ENCODE data around the gene CAPN14.
A peak's percentile ranks its signal among the peaks of the same experiment; 100 is the strongest.

Gene CAPN14

DNA sequence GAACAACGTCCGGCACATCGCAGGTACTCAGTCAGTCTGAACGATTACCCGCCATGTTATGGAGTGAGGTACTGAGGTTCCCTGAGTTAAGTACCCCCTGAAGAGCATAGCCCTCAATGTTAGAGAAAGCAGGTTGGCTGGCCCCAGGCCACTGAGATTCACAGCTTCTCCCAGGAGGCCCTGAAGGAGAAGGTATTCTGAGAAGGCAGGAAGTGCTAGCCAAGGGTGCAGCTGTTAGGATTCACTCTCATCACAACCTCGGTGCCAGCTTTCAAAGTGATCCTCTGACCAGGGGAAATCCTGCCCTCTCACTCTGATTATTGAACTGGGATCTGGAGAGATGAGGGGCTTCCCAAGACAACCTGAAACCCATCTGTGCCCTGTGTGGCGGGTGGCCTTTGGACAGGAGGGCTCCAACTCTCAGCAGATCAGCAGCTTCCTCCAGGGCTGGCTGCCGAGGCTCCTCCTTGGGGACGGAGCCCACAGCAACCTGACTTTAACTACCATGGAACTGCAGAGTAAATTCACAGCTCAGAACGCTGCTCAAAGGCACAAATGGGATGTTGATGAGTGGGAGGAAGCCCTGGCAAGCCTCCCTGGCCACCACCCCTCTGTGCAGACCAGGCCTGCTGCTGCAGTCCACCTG, 24.4 kb upstream of the CAPN14 start:
- DNase-seq, result no peak

DNA sequence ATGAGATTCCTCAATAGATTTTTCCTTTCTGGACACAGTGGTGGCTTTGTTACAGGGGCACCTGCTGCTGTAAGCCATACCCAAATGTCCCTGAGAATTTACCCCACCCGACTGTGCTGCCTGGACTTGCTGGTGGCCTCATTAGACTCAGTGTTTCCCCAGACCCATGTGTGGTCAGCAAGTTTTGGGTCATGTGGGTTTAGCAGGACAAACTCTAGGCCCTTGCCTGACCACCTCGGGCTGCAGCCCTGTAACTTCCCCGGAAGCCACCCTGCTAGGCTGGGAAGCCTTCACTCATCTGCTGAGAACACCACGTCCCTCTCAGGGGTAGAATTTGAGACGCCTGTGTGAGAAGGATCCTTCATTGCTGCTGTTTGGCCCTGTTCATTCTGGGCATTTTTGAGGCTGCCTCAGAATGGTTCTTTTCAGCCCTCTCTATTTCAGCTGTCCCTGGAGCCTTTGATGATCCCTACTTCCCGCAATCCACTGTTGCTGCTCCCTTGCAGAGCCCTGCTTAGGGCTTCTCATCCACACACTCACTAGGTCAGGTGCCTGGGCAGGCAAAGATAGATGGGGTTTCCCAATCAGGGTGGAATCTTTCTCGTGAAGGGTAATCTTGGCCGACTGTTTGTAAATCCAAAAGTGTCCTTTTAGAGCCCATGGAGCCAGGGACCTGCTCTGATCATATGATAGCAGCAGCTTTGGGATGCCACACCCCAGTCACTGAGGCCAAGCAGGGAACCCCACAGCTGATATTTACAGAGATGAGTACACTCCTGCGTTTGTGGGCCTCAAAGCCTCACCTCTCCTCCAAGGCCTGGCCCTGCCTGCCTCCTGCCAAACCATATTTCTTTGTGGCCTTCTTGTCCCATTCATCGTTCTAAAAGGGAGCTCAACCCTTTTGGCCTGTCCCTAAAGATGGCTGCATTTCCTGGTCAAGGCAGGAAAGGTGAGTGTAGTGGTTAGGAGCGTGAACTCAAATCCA, 23.4 kb upstream of the CAPN14 start:
- DNase-seq, result no peak

DNA sequence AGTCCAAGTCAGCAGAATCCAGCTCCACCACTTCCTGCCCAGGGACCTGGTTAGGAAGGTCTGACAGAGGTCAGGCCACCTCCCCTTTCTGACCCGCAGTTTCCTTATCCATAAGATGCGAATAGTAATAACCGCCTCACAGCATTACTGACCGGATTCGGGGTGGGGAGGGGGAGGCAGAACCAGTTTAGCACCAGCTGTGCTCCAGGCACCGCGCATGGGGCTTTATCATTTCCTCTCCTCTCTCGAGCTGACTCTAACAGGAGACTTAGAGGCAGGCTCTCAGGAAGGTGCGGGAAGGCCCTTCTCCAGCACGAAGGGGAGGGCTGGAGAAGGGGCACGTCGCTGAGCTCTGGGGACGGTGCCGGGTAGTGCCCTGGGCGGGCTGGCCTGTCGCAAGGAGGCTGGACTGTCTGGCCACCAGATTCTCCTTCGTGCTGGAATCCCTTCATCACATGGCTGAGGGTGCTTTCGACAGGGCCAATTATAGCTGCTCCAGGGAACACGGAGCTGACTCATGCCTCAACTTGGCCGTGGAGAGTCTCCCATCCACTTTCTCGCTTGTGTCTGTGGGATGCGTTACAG, 22.4 kb upstream of the CAPN14 start:
- no peak for DNase-seq

DNA sequence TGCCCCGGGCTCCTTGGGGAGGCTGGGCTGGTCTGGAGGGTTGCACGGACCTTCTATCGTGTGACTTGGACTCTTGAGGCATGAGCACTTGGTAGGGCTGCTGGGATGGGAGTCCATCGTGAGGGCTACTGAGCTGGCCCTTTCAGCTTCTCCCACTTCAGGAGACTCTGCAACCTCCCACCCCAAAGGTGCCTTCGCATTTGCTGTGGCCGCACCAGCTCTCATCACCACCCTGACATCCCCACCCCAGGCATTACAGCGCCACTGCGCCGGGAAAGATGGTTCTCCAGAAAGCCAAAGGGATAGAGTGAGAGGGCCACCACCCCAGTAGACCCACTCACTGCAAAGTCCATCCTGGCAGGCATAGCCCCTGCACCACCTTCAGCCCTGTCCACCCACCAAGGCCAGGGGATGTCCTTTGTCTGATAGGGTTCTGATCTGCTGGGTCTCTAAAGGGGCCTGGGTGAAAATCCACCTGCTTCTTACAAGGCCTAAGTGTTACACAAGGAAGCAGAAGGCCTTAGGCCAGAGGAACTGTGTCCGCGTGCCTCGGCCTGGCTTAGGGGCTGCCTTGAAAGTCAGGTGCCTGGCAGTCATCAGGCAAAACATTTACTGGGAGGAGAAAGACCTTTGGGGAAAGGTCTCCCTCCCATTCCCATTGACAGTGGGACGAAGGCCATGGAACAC, 21.7 kb upstream of the CAPN14 start:
- DNase-seq, result no peak

- no peak for DNase-seq
Observed at GRCh38 chr2:31238126-31238905, 21.0 kb upstream of the CAPN14 start.

GRCh38 chr2:31237348-31238017, 20.2 kb upstream of the CAPN14 start:
- DNase-seq, result no peak

DNA sequence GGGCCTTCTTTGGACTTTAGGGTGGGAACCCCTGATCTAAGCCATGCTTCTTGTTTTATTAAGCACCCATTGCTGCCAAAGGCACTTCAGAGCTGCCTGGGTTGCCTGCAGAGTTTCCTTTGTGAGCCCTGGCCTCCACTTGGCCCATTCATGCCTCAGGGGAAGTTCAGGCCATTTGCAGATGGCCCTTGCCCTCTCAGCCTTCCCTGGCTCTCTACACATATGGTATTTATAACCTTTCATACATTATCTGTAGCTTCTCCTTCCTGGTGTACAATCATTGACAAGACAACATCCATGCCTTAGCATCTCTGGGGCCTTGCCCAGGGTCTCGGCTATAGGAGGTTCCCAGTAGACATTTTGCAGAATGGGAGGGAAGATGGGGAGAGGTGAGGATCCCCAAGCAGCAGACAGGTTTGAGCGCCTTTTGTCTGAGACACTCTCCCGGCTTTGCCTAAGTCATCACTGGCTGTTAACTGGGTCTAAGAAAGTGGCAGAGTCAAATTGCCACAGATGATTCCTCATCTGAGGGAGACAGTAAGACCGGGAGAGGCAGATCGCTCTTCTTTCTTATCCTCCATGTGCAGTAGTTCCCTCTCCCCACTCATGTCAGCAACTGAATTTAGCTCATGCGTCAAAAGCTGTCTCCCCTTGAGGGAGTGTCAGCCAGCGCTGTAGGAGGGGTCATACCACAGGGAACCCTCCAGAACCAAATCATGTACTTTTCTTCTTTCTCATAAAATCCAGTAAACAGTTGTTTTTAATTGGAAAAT, 19.3 kb upstream of the CAPN14 start:
- DNase-seq, result no peak

DNA sequence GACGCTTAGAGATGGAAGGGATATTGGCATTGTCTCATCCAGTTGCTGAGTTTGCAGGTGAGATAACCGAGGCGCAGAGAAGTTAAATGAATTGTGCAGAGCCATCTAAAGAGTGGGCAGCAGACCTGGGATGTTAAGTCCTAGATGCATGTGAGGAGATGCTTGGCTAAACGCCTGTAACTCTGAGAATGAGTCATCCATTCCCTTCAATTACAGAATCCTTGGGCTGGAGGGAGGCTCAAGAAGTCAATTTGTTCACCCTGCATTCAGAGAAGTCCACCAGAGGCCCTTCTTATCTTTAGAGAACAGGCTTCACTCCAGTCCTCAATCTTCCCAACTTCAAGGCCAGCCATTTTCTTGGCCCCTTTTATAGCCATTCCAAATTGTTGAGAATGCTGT, 18.2 kb upstream of the CAPN14 start:
- no peak for DNase-seq

DNA sequence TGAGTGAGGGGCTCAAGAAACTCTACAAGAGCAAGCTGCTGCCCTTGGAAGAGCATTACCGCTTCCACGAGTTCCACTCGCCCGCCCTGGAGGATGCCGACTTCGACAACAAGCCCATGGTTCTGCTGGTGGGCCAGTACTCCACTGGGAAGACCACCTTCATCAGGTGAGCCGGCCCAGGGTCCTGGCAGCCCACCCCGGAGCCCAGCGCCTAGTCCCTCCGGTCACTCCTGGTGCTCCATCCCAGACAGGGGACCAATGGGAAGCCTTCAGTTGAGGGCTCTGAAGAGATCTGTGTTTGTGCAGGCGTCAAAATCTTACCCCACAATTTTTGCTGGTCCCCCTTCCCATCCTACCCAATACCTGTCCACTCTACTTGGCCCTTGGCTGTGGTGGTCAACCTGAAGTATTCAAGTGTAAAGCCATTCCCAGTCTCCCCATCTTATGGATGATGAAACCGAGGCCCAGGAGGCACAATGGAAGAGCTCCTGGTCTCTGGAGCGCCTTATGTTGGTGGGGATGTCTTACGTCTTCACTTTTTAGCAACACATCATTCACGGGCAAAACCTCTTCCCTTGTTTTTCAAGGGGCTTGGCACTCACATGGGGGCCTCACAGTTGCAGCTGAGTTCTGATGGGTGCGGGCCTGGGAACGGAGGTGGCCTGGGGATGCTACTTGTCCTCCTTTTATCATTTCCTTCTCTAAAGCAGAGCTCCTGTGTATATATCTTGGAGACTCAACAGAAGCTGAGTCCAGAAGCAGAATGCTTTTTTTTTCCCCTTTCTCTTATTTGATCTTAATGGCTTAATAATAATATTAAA, 17.6 kb upstream of the CAPN14 start:
- no peak for DNase-seq

GRCh38 chr2:31233741-31234682, 16.7 kb upstream of the CAPN14 start, which contains the start of gene EHD3:
EHD3 (plus strand) TSS chr2:31234152; CDS start chr2:31234622, 470 bp downstream.
- peak; percentile 86 for DNase-seq

DNA sequence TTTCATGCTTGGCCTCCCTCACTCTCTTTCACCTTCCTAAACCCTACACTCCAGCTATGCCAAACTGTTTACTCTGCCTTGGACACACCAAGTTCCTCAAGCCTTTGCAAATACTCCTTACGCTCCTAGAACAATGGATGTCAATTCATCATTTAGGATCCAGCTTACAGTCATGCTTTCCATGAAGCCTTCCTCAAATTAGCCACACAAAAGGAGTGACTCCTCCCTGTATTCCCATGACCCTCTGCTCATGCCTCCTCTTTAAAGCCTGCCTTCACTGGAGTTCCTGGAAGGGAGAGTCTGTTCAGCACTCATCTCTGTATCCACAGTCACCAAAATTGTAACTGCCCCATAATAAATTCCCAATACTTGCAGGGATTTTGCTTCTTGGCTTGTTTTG, 15.9 kb upstream of the CAPN14 start:
- no peak for DNase-seq

- DNase-seq, result no peak
Observed at GRCh38 chr2:31232586-31232985, 15.3 kb upstream of the CAPN14 start.

DNA sequence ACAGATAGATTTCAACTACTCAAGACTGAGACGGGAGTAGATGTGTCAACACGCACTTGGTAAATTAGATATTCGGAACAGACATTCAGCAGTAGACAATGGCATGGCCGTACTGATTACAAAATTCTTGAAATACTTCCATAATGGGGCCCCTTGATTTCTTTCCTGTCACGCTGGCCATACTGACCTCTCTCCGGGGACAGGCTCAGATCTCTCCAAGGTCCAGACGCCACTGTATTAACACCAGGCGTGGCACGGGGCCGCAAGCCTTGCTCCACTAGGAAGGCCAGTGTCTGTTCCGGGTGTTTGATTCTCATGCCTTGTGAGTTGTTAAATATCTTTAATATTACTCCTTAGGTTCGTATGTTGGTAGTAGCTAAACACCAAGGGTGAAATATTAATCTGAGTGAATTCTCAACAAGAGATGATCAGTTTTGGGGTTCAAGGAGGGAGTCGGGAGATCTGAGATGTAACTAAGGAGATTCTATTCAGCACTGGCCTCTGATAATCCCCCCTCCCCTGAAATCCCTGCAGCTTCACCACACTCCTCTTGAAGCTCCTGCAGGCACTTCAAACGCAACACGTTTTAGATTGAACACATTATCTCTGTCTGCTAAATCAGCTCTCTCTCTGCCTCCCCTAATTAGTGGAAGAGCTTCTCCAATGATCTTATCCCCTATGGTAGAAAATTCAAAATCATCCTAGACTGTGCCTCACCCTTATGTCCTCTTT, 14.4 kb upstream of the CAPN14 start:
- DNase-seq, result no peak

- DNase-seq, result no peak
Observed at GRCh38 chr2:31230751-31231150, 13.4 kb upstream of the CAPN14 start.

- DNase-seq, result no peak
Observed at GRCh38 chr2:31228717-31229116, 11.4 kb upstream of the CAPN14 start.

DNA sequence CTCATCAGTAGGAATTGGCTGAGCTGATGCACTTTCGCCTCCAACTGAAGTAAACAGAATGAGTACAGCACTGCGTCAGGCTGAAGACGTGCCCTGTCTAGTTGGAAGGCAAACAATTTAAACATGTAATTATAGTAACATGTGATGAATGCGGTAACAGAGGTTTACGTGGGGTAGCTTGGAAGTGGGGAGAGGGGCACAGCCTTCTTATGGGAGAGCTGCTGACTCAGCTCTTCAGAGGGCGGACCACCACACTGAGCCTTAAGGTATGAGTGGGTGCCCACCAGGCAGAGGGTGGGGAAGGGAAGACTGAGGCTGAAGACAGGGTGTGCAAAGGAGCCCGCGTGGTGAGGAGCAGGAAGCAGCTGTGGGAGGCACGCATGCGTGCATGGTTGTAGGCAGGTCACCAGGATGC, 10.4 kb upstream of the CAPN14 start:
- DNase-seq, result no peak

- no peak for DNase-seq
Observed at GRCh38 chr2:31227110-31227509, 9.8 kb upstream of the CAPN14 start.

GRCh38 chr2:31226266-31226665, 9.0 kb upstream of the CAPN14 start:
- DNase-seq, result no peak
